Right ventricle myocardium inferior (tissue), 1 donor: Measurements from ENCODE around the gene CDH15. TPM values are rescaled to one million over a fixed set of nuclear protein-coding genes. Genes with fewer than 3 reads are reported as not detected.
A peak's percentile ranks its signal among the peaks of the same experiment; 100 is the strongest.
"Not testable (repeated sequence)": the region's sequence is repeated elsewhere in the genome, so short reads cannot be mapped to it uniquely, and the experiment has no call there.

Experiments
- ATAC-seq: fragments of 200-7000 bp; cut with Tn5 transposase; one replicate; pipeline ENCODE4 v1.9.1; 2020; ENCODE audit warnings: mild to moderate bottlenecking, moderate library complexity
- DNase-seq: peaks from one replicate; pipeline ENCODE4 v3.0.0; 2021; ENCODE audit errors: missing footprints
- intact Hi-C: fragments of 100-400 bp; cut with DNase I; formaldehyde crosslinking; loops from one replicate; pipeline ENCODE4 v1.11.0; 2022
- total RNA-seq: library from RNA; stranded (reverse); fragmentation: NEBNext Ultra II Directional; extraction: Animal tissue kit (Norgen Biotek cat#: 25700); gene quantifications from one replicate; pipeline ENCODE4 v1.2.1, GENCODE V29; 2021
- donor health status: DM: no; HTN: yes; CAD: no; lungs with severe emphysema.

CDH15 gene
- total RNA-seq, 1 donor from 2014 or later, result not detected

DNA sequence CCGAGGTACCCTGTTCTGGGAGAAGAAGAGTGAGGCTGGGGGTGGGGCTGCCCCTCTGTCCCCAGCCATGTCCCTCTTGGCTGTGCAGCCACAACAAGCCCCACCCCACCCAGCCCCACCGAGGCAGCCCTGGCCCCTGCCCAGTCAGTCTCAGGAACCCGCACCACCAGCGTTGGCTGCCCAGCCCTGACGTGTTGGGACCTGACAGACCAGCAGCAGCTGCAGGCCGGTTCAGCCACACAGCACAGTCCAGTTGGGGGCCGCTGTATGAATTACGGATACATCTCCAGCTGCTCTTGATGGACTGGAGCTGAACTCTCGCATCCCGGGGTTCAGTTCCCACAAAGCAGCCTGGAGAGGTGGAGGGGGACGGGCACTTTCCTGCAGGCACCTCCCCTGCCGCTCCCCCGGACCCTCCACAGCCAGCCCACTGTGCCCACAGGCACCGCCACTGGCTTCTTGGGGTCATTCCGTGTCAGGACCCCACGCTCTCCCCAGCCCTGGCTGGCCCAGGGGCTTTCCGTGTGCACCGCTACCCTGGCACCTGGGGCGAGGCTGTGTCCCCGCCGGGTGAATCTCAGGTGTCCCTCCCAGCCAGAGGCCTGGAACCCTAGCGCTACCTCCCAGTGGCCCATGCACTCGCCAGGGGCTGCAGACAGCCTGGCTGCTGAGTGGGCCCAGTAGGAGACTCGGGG lies 7.1 kb downstream of the CDH15 start:
- intact Hi-C loops, result no loop called here
- DNase-seq (no peak), ATAC-seq (no peak)

- ATAC-seq, result peak; percentile 25
- intact Hi-C loops, result no loop called here
- DNase-seq, result no peak
Measured at GRCh38 chr16:89179148-89179484, 7.6 kb downstream of the CDH15 start.

GRCh38 chr16:89179656-89180315 lies 8.2 kb downstream of the CDH15 start:
- DNase-seq, result no peak
- intact Hi-C loops, result no loop called here
- no peak for ATAC-seq

DNA sequence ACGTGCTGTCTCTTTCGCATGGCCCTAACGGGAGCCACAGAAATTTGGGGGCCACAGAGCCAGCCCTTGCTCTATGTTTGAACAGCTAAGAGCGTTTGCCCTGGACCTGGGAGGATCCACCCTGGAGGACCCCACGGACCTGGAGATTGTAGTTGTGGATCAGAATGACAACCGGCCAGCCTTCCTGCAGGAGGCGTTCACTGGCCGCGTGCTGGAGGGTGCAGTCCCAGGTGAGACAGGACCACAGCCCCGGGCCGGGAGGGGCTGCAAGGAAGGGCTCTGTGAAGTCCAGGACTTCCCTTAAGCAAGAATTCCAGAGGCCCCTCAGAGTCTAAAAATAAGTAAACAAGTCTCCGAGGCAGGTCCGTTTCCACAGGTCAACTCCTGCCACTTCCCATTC lies 11.9 kb downstream of the CDH15 start:
- DNase-seq (no peak), ATAC-seq (no peak)
- intact Hi-C loops, result no loop called here

GRCh38 chr16:89183975-89184676 lies 12.6 kb downstream of the CDH15 start:
- DNase-seq (no peak), ATAC-seq (no peak)
- intact Hi-C loops, result no loop called here

DNA sequence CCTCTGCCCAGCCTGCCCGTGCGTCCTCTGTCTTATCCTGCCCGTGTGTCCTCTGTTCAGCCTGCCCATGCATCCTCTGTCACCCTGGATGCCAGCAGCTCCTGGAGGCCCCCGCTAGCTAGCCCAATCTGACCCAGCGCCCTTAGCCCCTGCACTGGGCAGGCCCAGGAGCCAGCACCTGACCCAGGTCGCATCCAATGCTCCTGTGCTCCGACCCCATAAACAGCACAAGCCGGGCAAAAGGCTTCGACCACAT lies 13.1 kb downstream of the CDH15 start:
- DNase-seq, result no peak
- intact Hi-C loops, result no loop called here
- ATAC-seq, result no peak

GRCh38 chr16:89184933-89185794 lies 13.6 kb downstream of the CDH15 start:
- intact Hi-C loops, result no loop called here
- no peak for DNase-seq
- no peak for ATAC-seq

DNA sequence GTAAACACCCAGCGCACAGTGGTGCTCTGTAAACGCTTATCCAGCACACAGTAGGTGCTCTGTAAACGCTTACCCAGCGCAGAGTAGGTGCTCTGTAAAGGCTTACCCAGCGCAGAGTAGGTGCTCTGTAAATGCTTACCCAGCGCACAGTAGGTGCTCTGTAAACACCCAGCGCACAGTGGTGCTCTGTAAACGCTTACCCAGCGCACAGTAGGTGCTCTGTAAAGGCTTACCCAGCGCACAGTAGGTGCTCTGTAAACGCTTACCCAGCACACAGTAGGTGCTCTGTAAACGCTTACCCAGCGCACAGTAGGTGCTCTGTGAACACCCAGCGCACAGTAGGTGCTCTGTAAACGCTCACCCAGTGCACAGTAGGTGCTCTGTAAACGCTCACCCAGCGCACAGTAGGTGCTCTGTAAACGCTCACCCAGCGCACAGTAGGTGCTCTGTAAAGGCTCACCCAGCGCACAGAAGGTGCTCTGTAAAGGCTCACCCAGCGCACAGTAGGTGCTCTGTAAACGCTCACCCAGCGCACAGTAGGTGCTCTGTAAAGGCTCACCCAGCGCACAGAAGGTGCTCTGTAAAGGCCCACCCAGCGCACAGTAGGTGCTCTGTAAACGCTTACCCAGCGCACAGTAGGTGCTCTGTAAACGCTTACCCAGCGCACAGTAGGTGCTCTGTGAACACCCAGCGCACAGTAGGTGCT lies 14.5 kb downstream of the CDH15 start:
- intact Hi-C loops, DNase-seq, ATAC-seq: not testable (repeated sequence)

GRCh38 chr16:89186593-89187031 lies 15.1 kb downstream of the CDH15 start:
- intact Hi-C loops, DNase-seq, ATAC-seq: not testable (repeated sequence)

DNA sequence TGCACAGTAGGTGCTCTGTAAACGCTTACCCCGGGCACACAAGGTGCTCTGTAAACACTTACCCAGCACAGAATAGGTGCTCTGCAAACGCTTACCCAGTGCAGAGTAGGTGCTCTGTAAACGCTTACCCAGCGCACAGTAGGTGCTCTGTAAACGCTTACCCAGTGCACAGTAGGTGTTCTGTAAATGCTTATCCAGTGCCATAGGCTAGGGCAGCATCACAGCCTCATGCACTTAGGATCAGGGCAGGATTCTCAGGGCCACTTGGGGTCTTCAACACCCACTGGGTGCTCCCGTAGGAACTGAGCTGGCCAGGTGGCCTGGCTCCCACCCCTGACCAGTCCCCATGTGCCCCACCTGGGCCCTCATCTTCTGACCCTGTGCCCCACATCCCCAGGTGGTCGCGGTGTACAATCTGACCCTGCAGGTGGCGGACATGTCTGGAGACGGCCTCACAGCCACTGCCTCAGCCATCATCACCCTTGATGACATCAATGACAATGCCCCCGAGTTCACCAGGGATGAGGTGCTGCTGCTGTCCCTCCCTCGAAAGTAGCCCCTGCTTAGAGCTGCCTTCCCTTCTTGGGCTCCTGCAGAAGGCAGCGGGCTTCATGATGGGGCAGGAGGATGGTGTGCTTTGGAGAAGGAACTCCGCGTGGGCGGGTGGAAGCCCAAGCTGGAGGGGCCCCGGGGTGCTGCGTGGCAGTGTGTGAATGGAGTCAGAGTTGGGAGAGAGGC lies 15.7 kb downstream of the CDH15 start:
- intact Hi-C loops, result no loop called here
- no peak for ATAC-seq
- DNase-seq, result no peak

- no peak for DNase-seq
- no peak for ATAC-seq
- intact Hi-C loops, result no loop called here
Measured at GRCh38 chr16:89187770-89188392, 16.3 kb downstream of the CDH15 start.

DNA sequence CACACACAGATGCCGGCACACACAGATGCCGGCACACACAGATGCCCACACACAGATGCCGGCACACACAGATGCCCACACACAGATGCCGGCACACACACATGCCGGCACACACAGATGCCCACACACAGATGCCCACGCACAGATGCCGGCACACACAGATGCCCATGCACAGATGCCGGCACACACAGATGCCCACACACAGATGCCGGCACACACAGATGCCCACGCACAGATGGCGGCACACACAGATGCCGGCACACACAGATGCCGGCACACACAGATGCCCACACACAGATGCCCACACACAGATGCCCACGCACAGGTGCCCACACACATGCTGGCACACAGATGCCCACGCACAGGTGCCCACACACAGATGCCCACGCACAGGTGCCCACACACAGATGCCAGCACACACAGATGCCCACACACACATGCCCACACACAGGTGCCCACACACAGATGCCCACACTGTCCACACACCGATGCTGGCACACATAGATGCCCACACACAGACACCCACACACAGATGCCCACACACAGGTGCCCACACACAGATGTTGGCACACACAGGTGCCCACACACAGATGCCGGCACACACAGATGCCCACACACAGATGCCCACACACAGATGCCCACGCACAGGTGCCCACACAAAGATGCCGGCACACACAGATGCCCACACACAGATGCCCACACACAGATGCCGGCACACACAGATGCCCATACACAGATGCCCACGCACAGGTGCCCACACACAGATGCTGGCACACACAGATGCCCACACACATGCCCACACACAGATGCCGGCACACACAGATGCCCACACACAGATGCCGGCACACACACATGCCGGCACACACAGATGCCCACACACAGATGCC lies 17.2 kb downstream of the CDH15 start:
- intact Hi-C loops, DNase-seq, ATAC-seq: not testable (repeated sequence)

GRCh38 chr16:89189358-89190025 lies 17.9 kb downstream of the CDH15 start:
- ATAC-seq (no peak), DNase-seq (no peak)
- intact Hi-C loops, result no loop called here

GRCh38 chr16:89190150-89190958 lies 18.8 kb downstream of the CDH15 start:
- no peak for ATAC-seq
- peak; percentile 21 for DNase-seq
- intact Hi-C loops, result no loop called here
